GM12875 (cell line): ENCODE data around the gene PPM1K.

Experiments used
- H3K4me3 ChIP-seq: one replicate; pipeline ENCODE4 v1.5.1; 2011; ENCODE audit warnings: low read depth, low read length, control low read depth
- CTCF ChIP-seq: IDR thresholded peaks from 2 replicates; pipeline ENCODE4 v1.5.1; 2011; ENCODE audit warnings: low read depth, mild to moderate bottlenecking, control low read depth, inconsistent platforms, low read length, moderate library complexity, borderline replicate concordance; ENCODE audit not compliant: insufficient read depth

PPM1K gene

GRCh38 chr4:88219099-88219498, 65.3 kb downstream of the PPM1K start:
- no peak overlapping the region for H3K4me3 ChIP-seq
- TF ChIP-seq CTCF, result peak; percentile 26; the same call in 1 of the 2 replicates

GRCh38 chr4:88217169-88217568, 67.2 kb downstream of the PPM1K start:
- TF ChIP-seq CTCF, result no peak
- no peak overlapping the region for H3K4me3 ChIP-seq

GRCh38 chr4:88216395-88216794, 68.0 kb downstream of the PPM1K start:
- H3K4me3 ChIP-seq, result no peak overlapping the region
- TF ChIP-seq CTCF, result no peak

GRCh38 chr4:88215351-88215750, 69.0 kb downstream of the PPM1K start:
- H3K4me3 ChIP-seq, result no peak overlapping the region
- TF ChIP-seq CTCF, result no peak

- no peak overlapping the region for H3K4me3 ChIP-seq
- TF ChIP-seq CTCF, result no peak
Measured at GRCh38 chr4:88212253-88212561, 72.2 kb downstream of the PPM1K start.

GRCh38 chr4:88211473-88212252, 72.7 kb downstream of the PPM1K start:
- no peak overlapping the region for H3K4me3 ChIP-seq
- peak; percentile 44; the same call in 1 of the 2 replicates for TF ChIP-seq CTCF

GRCh38 chr4:88208156-88208555, 76.2 kb downstream of the PPM1K start:
- no peak overlapping the region for H3K4me3 ChIP-seq
- no peak for TF ChIP-seq CTCF
